GM19023 (cell line): ENCODE results near the gene TEP1.

Experiments
- ATAC-seq: cut with Tn5 transposase; IDR thresholded peaks from one replicate; pipeline ENCODE4 v1.9.1; 2021; ENCODE audit warnings: mild to moderate bottlenecking, moderate library complexity; ENCODE audit not compliant: unreplicated experiment

Gene TEP1

GRCh38 chr14:20434701-20435581 is 21.6 kb upstream of the TEP1 start:
- ATAC-seq = no peak

GRCh38 chr14:20429801-20430669 is 16.7 kb upstream of the TEP1 start:
- no peak for ATAC-seq

GRCh38 chr14:20428802-20429201 is 15.5 kb upstream of the TEP1 start:
- ATAC-seq = no peak

GRCh38 chr14:20428010-20428365 is 14.7 kb upstream of the TEP1 start:
- ATAC-seq = peak; percentile 40

- peak; percentile 64 for ATAC-seq
Measured at GRCh38 chr14:20427231-20428009, 14.1 kb upstream of the TEP1 start.

- no peak for ATAC-seq
Measured at GRCh38 chr14:20424851-20425250, 11.6 kb upstream of the TEP1 start.

- no peak for ATAC-seq
Measured at GRCh38 chr14:20422886-20423285, 9.6 kb upstream of the TEP1 start.

GRCh38 chr14:20421267-20421666 is 8.0 kb upstream of the TEP1 start:
- ATAC-seq = no peak

GRCh38 chr14:20419419-20419818 is 6.1 kb upstream of the TEP1 start:
- ATAC-seq = no peak

- ATAC-seq = no peak
Measured at GRCh38 chr14:20418501-20418909, 5.2 kb upstream of the TEP1 start.

GRCh38 chr14:20417250-20418186 is 4.2 kb upstream of the TEP1 start:
- no peak for ATAC-seq

GRCh38 chr14:20416223-20416622 is 2.9 kb upstream of the TEP1 start:
- ATAC-seq = no peak

- ATAC-seq = peak; percentile 43
Measured at GRCh38 chr14:20415782-20416206, 2.5 kb upstream of the TEP1 start.

- peak; percentile 40 for ATAC-seq
Measured at GRCh38 chr14:20413744-20414082, 412 bp upstream of the TEP1 start.

GRCh38 chr14:20412411-20412810 is 890 bp downstream of the TEP1 start:
- peak; percentile 32 for ATAC-seq

GRCh38 chr14:20409226-20409625 is 4.1 kb downstream of the TEP1 start:
- no peak for ATAC-seq

- ATAC-seq = no peak
Measured at GRCh38 chr14:20403521-20403920, 9.8 kb downstream of the TEP1 start.

GRCh38 chr14:20400965-20401593 is 12.2 kb downstream of the TEP1 start:
- ATAC-seq = no peak

- ATAC-seq = no peak
Measured at GRCh38 chr14:20400589-20400964, 12.7 kb downstream of the TEP1 start.

GRCh38 chr14:20397511-20397910 is 15.8 kb downstream of the TEP1 start:
- no peak for ATAC-seq
